Activated T-cell treated with anti-CD3 and anti-CD28 coated beads, Interleukin-2, amount 50 U/mL, for 1 hour (primary cell): ENCODE results near the gene SERPINA12.
"Not testable (repeated sequence)": the region's sequence is repeated elsewhere in the genome, so short reads cannot be mapped to it uniquely, and the experiment has no call there.

Source experiments
- DNase-seq: peaks from one replicate; pipeline ENCODE4 v3.0.0-alpha.2; 2020

SERPINA12 gene

DNA sequence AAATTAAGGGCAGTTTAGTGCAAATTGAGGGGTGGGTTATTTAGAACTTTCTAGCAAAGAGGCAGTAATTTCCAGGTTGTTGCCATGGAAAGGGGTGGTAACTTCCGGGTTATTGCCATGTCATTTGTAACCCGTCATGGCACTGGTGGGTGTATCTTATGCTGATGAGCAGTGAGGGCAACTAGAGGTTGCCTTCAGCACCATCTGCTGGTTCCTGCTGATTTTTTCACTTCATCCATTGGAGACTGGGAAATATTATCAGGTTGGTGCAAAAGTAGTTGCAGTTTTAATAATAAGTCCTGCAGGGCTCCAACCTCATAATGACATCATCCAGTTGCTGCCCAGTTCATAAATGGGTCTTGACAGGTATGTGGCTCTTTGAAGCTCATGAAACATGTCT lies 27.6 kb upstream of the SERPINA12 start:
- no peak for DNase-seq

DNA sequence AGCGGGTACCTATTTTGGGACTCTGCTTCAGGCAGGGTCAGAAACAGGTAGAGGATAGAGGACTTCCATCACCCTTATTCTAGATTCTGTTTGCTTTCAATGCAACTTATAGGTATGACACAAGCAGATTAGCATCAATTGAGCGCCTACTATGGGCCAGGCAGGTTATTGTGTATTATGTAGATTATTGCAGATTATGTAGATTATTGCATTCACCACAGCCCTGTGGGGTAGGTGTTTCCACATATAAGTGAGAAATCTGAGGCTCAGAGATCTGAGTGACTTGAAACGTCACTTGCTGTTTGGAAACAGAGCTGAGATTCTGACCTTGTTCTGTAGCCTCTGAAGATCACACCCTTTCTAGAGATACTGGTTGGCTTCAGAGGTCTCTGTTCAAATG lies 26.2 kb upstream of the SERPINA12 start:
- DNase-seq: no peak

DNA sequence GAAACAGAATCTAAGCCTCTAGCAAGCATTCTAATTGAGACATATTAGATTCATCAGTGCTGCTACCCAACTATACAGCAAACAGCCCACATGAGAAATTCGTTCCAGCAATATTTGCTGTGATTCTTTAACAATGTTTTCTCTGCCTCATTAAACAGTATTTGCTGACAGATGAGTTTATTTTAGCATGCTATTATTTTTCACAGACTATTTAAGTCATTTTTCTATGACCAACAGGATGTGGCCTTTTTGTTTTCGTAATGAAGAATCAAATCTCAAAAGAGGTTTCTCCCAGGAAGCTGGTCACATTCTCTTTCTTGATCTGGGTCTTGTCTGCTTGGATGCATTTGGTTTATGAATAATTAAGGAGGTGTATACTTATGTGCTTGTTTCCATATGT lies 23.2 kb upstream of the SERPINA12 start:
- no peak for DNase-seq

DNA sequence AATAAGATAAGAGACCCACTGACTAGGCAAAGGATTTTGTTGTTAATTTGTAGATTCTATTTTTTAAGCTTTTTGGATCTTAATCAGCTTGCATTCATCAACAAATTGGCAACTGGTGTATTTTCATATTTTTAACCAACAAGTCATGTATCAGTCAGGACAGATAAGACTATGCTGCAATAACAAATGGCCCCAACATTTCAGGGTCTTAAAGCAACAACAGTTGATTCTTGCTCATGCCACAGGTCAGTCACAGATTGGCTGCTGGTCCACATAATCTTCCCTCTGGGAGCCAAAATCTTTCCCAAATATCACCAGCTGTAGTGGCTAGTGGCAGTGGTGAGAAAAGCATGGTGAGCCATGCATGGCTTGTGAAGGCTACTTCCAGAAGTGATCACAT lies 21.9 kb upstream of the SERPINA12 start:
- no peak for DNase-seq

DNA sequence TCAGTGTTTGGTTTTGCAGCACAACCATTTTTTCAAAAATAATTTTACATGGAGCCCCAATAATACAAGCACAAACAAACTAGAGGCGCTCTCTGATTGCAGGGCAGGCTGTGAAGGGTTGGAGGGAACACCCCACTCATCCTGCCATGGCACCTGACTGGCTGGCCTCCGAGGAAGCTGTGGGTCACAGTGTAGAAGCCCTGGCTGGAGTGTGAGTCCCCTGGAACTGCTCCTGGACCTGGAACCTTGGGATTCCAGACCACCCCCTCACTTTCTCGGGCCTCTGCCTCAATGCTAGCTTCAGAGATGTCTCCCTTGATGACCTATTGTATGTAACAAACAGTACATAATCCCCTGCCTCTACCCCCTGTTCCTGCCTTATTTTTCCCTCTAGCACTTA lies 14.8 kb upstream of the SERPINA12 start:
- DNase-seq: no peak

DNA sequence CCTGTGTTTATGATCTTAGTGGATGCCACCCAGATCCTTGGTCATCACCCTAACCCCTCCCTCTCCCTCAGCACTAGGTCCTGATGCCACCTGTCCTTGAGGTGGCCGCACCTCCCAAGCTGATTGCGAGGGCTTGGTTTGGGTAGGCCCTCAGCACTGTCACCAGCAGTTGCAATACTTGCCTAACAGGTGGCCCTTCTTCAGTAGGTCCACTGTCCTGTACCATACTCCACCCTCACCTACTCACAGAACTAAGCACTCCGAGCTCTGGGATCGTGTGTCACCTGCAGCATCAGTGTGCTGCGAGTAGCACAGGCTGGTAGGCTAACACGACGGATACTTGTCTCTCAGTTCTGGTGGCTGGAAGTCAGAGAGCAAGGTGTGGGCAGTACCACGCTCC lies 14.0 kb upstream of the SERPINA12 start:
- DNase-seq: no peak

DNA sequence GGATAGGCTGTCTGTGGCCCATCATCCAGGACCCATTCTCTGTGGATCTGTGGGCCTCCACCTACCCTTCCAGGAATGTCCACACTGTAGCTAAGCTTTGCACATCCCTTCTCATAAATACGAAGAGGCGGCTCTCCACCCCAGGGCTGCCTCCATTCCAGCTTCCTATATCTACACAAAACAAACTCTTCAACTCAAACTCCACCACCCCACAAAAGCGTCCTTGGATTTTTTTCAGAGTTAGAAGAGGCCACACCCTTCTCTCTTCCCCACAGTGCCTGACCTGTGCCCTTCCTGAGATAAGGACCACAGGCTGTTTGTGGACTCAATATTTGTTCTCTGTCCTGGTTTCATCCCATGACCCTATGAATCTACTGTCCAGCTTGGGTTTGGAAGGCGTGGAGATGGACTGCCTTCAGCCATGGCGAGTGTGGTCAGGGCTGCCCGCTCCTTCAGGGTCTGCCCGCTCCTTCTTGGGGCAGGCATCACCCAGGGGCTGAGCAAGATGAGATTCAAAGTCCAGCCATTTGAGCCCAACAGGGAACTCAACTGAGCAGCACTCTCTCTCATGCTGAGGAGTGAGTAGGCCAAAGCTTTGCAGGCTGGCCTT lies 13.0 kb upstream of the SERPINA12 start:
- no peak for DNase-seq

DNA sequence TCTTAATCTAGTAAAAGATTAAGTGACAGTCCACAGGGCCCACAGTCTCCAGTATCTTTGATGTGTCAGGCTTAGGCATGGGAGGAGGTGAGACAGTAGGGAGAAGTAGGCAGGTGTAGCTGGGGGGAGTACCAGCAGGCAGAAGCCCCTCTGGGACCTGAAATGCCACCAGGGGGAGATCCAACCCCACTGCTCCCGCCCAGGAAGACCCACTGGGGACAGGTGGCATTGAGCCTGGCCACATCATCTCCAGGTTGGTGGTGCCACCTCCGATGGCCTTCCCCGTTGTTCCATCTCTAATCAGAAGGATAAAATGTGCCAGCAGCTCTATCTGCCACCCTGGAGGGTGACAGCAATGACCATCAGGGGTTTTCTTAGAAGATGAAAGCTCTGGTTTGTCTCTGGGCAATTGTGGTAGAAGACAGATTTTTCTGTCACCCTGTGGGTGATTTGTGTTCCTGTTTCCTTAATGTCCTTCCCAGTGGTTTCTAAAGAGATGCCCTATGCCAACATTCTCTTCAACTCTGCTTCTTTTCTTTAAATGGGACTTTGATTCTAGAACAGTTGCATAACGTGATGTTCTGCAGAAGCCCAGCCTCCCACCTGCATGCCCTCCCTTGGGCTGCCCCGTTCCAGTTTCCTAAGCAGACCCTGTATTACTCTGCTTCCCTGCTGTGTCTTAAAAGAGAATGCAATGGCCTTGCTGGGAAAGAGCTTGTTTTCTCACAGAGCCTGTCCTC lies 12.3 kb upstream of the SERPINA12 start:
- no peak for DNase-seq

DNA sequence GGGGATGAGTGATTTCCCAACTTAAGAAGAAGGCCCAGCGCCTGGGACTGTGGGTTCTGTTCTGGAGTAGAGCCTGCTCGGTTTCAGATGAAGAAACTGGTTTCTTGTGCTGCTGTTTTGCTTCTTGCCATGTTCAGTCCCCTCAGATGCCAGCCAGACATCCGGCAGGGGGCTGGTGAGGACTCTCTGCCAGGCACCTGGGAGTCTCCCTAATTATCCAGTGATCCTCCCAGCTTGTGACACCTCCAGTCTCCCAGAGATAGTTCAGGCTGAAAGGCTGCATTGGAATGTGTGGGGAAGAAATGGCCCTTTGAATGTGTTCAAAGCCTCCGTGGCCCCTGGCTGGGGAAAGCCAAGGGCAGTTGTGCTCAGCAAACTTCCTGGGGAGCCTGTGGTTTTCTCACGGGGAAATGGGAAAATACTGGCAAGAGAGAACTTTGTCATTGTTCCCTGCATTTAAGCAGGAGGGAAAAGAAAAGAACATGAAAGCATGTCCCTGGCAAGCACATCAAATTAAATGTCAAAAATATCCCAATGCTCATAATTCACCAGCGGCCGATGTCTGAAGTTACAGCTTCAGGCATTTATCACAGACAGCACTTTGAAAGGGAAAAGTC lies 8.5 kb upstream of the SERPINA12 start:
- no peak for DNase-seq

DNA sequence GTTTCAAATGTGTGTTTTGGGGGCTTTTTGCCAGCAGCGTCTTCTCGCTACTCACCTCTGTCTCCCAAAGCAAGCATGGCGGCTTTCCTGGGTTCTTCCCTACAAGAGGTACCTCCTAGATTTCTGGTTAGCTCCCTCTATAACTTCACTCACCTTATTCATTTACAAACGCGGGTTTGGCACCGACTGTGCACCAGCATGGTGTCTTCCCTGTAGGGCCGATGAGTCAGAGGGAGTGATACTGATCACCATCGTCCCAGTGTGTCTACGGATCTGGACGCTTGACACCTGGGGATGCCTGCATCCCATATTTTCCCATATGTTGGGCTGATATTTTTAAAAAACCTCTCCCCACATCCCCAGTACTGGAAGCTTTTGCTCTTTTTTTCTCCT lies 8.0 kb upstream of the SERPINA12 start:
- no peak for DNase-seq

DNA sequence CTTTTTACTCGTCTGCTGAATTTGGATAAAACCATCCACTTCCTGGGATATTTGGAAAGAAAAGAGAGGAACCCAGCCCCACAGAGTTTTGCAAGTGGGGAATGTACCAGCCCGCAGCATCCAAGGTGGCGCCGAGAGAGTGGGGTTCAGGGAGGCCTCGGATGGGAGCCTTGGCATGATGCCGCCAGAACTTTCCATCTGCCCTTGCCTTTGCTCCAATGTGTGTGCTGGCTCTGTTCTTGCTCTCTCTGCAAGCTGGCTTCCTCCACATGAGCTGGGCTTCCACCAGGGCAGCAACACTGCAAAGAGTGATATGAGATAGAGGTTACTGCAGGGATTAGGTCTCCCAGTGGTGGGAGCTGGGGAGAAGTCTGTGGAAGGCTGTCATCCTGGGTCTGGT lies 6.6 kb upstream of the SERPINA12 start:
- no peak for DNase-seq

DNA sequence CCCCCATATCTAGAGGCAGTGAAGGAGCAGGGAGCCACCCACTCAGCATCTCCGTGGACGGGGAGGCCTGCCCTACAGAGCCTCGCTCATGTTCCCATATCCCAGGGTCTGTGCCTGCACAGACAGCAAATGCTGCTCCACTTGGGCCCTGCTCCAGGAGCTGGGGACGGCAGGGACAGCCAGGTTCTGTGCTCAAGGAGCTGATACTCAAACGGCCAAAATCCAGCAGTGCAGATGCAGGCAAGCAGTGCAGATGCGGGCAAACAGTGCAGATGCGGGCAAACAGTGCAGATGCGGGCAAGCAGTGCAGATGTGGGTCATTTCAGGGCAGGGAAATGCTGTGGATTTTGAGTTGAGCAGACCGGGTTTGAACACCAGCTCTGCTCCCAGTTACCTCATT lies 6.2 kb upstream of the SERPINA12 start:
- no peak for DNase-seq

DNA sequence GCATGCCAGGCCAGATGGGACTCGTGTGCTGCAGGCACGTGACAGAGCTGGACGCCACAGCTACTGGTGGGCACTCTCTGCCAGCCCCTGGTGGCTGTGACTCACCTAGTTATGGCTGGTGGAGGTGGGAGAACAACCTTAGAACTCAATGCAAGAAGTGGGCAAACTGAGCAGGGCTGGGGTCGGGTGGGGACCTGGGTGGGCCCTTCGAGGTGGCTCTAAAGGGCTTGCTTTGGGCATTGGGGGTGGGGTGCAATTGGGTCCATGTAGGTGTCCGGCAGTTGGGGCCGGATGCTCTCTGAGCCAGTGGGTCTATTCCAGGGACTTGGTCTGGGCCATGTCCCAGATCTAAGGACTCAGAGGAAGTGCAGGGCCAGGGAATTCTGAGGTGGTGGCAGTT lies 5.1 kb upstream of the SERPINA12 start:
- DNase-seq: no peak

DNA sequence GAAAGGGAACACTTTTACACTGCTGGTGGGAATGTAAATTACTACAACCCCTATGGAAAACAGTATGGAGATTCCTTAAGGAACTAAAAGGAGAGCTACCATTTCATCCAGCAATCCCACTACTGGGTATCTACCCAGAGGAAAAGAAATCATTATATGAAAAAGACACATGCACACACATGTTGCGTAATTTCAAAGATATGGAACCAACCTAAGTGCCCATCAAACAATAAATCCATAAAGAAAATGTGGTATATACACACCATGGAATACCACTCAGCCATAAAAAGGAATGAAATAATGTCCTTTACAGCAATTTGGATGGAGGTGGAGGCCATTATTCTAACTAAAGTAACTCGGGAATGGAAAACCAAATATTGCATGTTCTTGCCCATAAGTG lies 1.2 kb upstream of the SERPINA12 start:
- not testable (repeated sequence) for DNase-seq

DNA sequence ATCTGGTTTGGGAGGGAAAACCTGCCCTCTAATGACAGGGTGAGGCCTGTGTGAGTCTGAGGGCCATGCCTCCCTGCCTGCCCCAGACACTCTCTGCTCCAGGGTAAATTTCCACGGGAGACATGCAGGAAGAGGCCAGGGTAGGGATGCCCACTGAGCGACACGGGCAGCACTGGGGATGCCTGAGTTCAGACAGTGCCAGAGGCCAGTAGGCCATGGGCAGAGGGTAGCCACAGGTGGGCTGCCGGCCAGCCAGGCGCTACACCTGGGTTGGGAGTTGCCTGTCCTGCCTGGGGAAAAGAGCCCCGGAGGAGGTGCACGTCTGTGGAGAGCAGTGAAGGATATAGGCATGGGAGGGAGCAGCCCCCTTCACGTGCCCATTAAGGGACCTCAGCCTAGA lies 3.6 kb downstream of the SERPINA12 start:
- DNase-seq: no peak

DNA sequence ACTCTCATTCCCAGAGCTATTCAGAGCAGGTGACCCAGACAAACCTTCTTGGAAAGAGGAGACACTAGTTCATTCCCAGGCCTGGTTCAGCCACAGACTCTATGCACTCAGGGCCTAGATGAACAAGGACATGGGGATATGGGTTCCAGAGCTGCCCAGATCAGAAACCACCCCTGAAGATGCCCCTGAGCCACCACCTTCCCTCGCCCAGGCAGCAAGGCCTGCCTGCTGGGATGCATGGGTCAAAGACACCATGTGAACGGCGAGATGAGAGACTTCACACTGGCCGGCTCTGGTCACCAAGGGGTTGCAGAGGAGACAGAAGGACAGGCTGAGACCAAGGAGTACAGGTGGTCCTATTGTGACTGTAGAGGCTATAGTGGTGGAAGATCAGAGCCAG lies 4.1 kb downstream of the SERPINA12 start:
- DNase-seq: no peak

DNA sequence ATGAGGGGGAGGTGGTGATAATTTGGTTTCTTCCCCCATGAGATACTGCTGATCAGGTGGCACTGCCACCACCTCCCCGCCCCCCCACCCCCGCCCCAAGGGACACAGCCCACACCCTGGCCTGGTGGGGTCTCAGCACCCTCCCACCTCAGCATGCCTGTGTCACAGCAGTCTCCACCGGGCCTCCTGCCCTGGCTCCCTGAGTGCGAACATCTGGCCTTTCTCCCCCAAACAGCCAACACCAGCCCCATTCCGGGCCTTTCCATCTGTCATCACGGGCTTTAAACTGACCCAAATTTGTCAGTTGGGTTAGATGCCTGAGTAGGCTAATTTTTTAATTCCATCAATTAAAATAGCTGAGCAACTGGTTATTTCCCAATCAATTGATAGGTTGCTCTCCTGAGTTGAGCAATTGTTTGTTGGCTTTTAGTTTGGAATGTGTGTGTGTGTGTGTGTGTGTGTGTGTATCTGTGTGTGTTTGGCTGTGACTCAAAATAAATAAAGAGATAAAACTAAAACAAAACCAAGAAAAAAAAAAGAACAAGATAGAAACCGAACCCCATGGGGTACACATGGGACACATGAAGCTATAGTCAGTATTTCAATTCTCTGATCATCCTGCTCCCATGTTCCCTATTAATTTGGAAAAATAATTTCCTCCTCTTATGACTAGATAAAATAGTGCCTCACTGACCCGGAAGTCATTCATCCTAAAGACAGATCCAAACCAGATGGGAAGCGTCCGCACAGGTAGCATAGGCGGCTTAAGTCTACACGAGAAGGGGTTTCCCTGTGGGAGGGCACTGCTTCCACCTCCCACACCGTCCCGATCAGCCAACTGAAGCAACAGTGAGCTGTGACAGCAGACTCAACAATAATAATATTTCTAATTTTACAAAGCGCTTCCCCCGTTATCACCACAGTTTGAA lies 7.4 kb downstream of the SERPINA12 start:
- no peak for DNase-seq

DNA sequence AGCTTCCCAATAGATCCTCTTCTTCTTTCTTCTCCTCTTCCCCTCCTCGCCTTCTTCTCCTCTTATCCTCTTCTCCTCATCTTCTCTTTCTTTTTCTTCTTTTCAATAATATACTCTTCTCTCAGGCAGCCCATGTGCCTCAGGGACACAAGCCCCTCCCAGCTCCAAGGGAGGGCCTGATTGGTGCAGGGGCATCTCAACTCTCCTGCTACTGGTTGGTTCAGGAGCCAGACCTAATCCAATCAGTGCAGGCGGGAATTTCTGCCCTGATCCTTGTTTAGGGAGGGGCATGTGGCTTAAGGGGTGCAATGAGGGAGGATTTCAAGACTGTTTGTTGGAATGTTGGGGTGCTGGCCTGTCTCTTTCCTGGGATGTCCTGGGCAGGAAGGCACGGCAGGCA lies 9.0 kb downstream of the SERPINA12 start:
- DNase-seq: no peak

DNA sequence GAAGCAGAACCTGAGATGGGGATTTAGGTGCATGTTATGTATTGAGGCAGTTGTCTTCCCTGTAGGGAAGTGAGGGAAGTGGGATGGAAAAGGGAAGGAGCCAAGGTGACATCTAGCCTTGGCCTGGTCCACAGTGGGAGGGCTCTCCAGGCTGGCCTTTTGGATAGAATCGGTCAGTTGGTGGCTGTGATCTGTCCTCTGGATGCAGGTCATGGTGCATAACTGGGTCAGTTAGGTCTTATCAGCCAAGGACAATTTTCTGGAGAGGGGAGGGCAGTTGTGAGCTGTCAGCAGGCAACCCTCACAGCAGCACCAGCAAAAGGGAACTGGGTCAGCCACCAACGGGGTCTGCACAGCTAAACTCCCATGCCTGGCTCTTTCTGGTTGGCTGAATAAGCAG lies 9.6 kb downstream of the SERPINA12 start:
- DNase-seq: no peak

DNA sequence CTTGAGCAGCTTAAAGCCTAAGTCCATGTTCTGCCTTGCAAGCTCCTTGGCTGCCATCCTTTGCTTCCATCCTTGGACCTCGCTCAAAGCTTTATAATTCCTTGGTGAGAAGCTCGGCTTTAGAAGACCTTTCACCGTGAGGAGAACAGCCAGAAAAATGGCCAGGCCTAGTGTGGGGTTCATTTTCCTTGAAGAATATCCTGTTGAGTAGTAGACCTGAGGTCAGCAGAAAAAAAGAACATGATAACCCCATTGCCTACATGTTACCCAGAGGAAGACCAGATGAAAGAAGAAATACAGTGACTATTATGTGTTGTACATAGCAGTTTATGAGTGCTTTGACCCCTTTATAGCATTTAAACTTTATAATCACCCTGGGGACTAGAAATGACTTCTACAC lies 11.1 kb downstream of the SERPINA12 start:
- no peak for DNase-seq

DNA sequence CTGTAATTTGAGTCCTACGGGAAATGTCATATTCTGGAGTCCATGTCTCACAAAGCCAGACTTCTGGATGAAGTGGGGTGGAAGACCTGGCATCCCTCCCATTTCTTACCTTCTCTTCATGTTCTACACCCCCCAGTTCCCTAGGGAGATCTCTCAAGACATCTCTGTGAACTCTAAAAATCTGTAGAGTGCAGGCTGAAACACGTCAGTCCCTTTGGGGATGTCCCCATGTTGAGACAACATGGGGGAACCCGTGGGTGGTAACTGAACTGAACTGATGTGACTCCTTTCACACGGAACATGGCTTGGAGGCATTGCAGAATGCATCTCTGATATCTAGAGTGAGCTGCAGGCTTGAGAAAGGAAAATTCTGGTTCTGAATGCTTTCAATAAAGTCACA lies 15.2 kb downstream of the SERPINA12 start:
- DNase-seq: no peak

DNA sequence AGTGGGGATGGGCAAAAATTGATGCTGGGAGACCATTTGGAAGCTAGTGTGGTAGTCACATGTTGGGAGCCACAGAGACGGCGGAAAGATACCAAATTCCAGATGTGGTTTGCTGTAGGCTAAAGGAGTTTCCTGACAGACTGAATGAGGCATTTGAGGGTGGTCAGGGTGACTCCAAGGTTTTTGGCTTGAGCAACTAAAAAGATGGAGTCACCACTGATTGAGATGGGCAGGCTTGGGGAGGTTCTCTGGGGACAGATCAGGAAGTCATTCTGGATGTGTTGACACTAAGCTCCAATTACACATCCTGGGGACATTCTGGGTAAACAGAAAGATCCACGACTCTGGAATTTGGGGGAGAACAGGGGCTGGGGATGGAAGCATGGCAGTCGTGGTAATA lies 17.8 kb downstream of the SERPINA12 start:
- DNase-seq: no peak

DNA sequence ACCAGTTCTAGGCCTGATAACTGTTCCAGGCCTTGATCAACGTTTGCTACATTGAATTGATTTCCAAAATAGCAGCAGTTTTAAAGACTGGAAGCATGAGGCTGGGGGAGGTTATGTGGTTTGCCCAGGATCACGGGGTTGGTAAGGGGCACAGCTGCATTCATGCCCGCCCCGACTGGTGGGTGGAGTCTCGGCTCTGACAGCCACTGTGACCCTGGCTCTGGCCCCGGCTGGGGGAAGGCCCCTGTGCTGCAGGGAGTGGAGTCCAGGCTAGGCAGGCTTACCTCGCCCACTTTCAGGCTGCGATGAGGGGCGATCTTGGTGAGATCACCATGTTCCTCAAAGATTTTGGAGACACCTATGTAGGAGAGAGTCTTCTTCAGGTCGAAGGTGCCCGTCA lies 19.9 kb downstream of the SERPINA12 start:
- no peak for DNase-seq

DNA sequence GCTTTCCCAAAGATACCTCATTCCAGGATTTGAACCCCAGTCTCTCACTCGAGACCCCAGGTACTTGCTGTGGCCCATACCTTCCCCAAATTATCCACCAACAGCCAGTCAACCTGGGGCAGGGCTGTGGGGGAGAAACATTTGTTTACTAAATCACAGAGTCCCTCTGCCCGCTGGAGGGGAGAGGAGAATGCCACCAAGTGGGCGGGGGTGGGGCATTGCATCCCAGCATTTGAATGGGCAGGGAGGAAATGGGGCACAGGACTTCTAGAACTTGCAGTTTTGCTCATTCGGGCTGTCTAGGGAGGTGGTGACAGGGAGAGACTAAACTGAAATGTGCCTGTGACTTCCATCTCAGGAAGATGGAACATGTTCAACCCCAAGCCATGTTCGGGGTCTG lies 22.4 kb downstream of the SERPINA12 start:
- DNase-seq: no peak
